GM12891 (cell line): Measurements from ENCODE around the gene MEF2C.
"Not testable (repeated sequence)": the region's sequence is repeated elsewhere in the genome, so short reads cannot be mapped to it uniquely, and the experiment has no call there.

Experiments used
- POLR2A ChIP-seq: IDR thresholded peaks from 2 replicates; pipeline ENCODE4 v1.6.1; 2011; ENCODE audit warnings: low read depth, low read length, control low read depth
- POLR2AphosphoS5 ChIP-seq: IDR thresholded peaks from 2 replicates; pipeline ENCODE4 v1.6.1; 2011; ENCODE audit warnings: low read depth, low read length, control low read depth

DNA sequence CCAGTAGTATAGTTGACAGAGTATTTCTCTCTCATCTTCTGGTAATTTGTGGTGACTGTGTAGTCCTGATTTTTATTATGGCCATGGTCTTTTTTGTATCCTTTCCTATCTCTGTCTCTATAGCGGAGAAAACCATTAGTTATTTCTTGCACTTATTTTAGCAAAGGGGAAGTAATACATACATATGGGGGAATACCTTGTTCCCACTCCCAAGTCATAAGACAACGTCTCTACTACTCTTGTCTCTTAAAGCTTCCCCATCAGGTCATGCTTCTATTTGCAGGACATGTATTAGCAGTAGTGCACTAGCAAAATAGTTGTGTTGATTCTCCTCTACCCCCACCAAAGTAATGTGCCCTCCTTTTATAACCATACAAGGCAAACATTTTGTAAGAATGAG, 29.8 kb upstream of the MEF2C start:
- TF ChIP-seq POLR2AphosphoS5, POLR2A: not testable (repeated sequence)
